Astrocyte (in vitro differentiated cells and primary cell): ENCODE measurements around the gene MPHOSPH9. TPM values are rescaled to one million over a fixed set of nuclear protein-coding genes. Genes with fewer than 3 reads are reported as not detected.

Source experiments
- DNase-seq: peaks from one replicate; pipeline ENCODE4 v3.0.0-alpha.2; 2010; ENCODE audit warnings: low read depth
- FAIRE-seq: peaks from 2 replicates; lab custom pipeline; 2011; peaks lifted over from hg19 to GRCh38; lab: Jason Lieb, UNC
- H2AFZ ChIP-seq: 2 replicates; pipeline ENCODE4 v1.6.0; 2012; ENCODE audit warnings: low read depth, low read length, inconsistent platforms
- H3K27ac ChIP-seq: 2 replicates; pipeline ENCODE4 v1.5.1; 2011; ENCODE audit warnings: low read depth, low read length, inconsistent platforms
- H3K27me3 ChIP-seq: 2 replicates; pipeline ENCODE4 v1.6.0; 2011; ENCODE audit warnings: low read length, inconsistent platforms; ENCODE audit not compliant: insufficient read depth
- H3K36me3 ChIP-seq: 2 replicates; pipeline ENCODE4 v1.5.1; 2011; ENCODE audit warnings: low read length, inconsistent platforms; ENCODE audit not compliant: insufficient read depth
- H3K4me1 ChIP-seq: 2 replicates; pipeline ENCODE4 v1.5.1; 2011; ENCODE audit warnings: low read length, inconsistent platforms; ENCODE audit not compliant: insufficient read depth
- H3K4me2 ChIP-seq: 2 replicates; pipeline ENCODE4 v1.6.0; 2012; ENCODE audit warnings: low read length, inconsistent platforms
- H3K4me3 ChIP-seq: 2 replicates; pipeline ENCODE4 v1.5.1; 2011; ENCODE audit warnings: low read depth, mild to moderate bottlenecking, low read length, inconsistent platforms; ENCODE audit not compliant: insufficient read depth
- H3K79me2 ChIP-seq: 2 replicates; pipeline ENCODE4 v1.6.0; 2012; ENCODE audit warnings: mild to moderate bottlenecking, low read length, inconsistent platforms; ENCODE audit not compliant: insufficient read depth
- H3K9ac ChIP-seq: 2 replicates; pipeline ENCODE4 v1.6.0; 2012; ENCODE audit warnings: mild to moderate bottlenecking, low read length, inconsistent platforms
- H3K9me3 ChIP-seq: 2 replicates; pipeline ENCODE4 v1.5.1; 2012; ENCODE audit warnings: low read depth, mild to moderate bottlenecking, low read length, inconsistent platforms; ENCODE audit not compliant: insufficient read depth
- H4K20me1 ChIP-seq: 2 replicates; pipeline ENCODE4 v1.6.0; 2012; ENCODE audit warnings: low read length, inconsistent platforms; ENCODE audit not compliant: insufficient read depth
- H3K27ac Mint-ChIP-seq: one replicate; pipeline ENCODE4 v1.8.0; 2021; ENCODE audit warnings: mild to moderate bottlenecking, mixed read lengths; ENCODE audit not compliant: unreplicated experiment
- H3K27me3 Mint-ChIP-seq: one replicate; pipeline ENCODE4 v1.8.0; 2021; ENCODE audit warnings: low read depth, mixed read lengths; ENCODE audit not compliant: unreplicated experiment
- H3K36me3 Mint-ChIP-seq: one replicate; pipeline ENCODE4 v1.8.0; 2021; ENCODE audit warnings: low read depth, mixed read lengths; ENCODE audit not compliant: unreplicated experiment
- H3K4me1 Mint-ChIP-seq: one replicate; pipeline ENCODE4 v1.8.0; 2021; ENCODE audit warnings: low read depth, mixed read lengths; ENCODE audit not compliant: unreplicated experiment
- H3K4me3 Mint-ChIP-seq: one replicate; pipeline ENCODE4 v1.8.0; 2021; ENCODE audit warnings: mild to moderate bottlenecking, moderate library complexity, mixed read lengths; ENCODE audit not compliant: unreplicated experiment
- H3K9me3 Mint-ChIP-seq: one replicate; pipeline ENCODE4 v1.8.0; 2021; ENCODE audit warnings: mild to moderate bottlenecking, mixed read lengths; ENCODE audit not compliant: unreplicated experiment
- CTCF ChIP-seq: IDR thresholded peaks from 2 replicates; pipeline ENCODE4 v1.5.1; 2011; ENCODE audit warnings: low read depth, mild to moderate bottlenecking, inconsistent platforms, low read length, moderate library complexity; ENCODE audit not compliant: insufficient read depth
- EZH2 ChIP-seq: IDR thresholded peaks from 2 replicates; pipeline ENCODE4 v1.6.1; 2012; ENCODE audit warnings: mild to moderate bottlenecking, low read length, inconsistent platforms; ENCODE audit not compliant: insufficient read depth
- total RNA-seq: library from RNA; stranded (reverse); gene quantifications from 2 replicates; pipeline ENCODE4 v1.2.1, GENCODE V29; 2021

MPHOSPH9 gene
- total RNA-seq, 1 donor from 2014 or later, result 24.9 TPM

GRCh38 chr12:123121670-123122069, 111.3 kb downstream of the MPHOSPH9 start:
- no peak for DNase-seq
- Mint-ChIP-seq H3K36me3 (peaks cover 8% of the 10 kb centered on the region), H3K4me3 (no peak overlapping the region), H3K9me3 (no peaks in the 10 kb centered on the region), H3K27me3 (no peaks in the 10 kb centered on the region), H3K27ac (no peak overlapping the region), H3K4me1 (peaks cover 19% of the 10 kb centered on the region)
- Histone ChIP-seq H3K4me3 (no peak overlapping the region), H3K4me1 (peaks cover 6% of the 10 kb centered on the region), H3K4me2 (no peak overlapping the region), H3K9ac (no peak overlapping the region), H3K36me3 (no peaks in the 10 kb centered on the region), H2AFZ (no peak overlapping the region), H3K9me3 (no peaks in the 10 kb centered on the region), H3K27me3 (no peaks in the 10 kb centered on the region), H4K20me1 (peaks cover 20% of the 10 kb centered on the region), H3K27ac (no peak overlapping the region), H3K79me2 (peaks cover 3% of the 10 kb centered on the region)
- no peak for FAIRE-seq
- no peak for TF ChIP-seq CTCF
- no peak for TF ChIP-seq EZH2

- DNase-seq (no peak), FAIRE-seq (no peak)
- H2AFZ ChIP-seq, result no peak overlapping the region
- TF ChIP-seq CTCF (no peak), EZH2 (no peak)
- H3K4me1 ChIP-seq, result peaks cover 6% of the 10 kb centered on the region
- no peaks in the 10 kb centered on the region for H3K9me3 ChIP-seq
- Mint-ChIP-seq H3K9me3 (no peaks in the 10 kb centered on the region), H3K4me1 (peaks cover 16% of the 10 kb centered on the region), H3K27me3 (no peaks in the 10 kb centered on the region), H3K4me3 (no peak overlapping the region), H3K27ac (no peak overlapping the region), H3K36me3 (peaks cover 8% of the 10 kb centered on the region)
- H3K36me3 ChIP-seq, result no peaks in the 10 kb centered on the region
- H3K27ac ChIP-seq, result no peak overlapping the region
- peaks cover 27% of the 10 kb centered on the region for H4K20me1 ChIP-seq
- peaks cover 3% of the 10 kb centered on the region for H3K79me2 ChIP-seq
- no peak overlapping the region for H3K4me3 ChIP-seq
- H3K27me3 ChIP-seq, result no peaks in the 10 kb centered on the region
- no peak overlapping the region for H3K4me2 ChIP-seq
- H3K9ac ChIP-seq, result no peak overlapping the region
Observed at GRCh38 chr12:123120452-123121166, 112.3 kb downstream of the MPHOSPH9 start.

- no peak overlapping the region for H3K4me3 Mint-ChIP-seq
- Histone ChIP-seq H2AFZ (no peak overlapping the region), H4K20me1 (peaks cover 33% of the 10 kb centered on the region), H3K4me1 (peaks cover 14% of the 10 kb centered on the region), H3K27me3 (no peaks in the 10 kb centered on the region), H3K4me3 (no peak overlapping the region), H3K9ac (no peak overlapping the region), H3K27ac (no peak overlapping the region), H3K79me2 (peaks cover 3% of the 10 kb centered on the region), H3K36me3 (no peaks in the 10 kb centered on the region), H3K9me3 (no peaks in the 10 kb centered on the region), H3K4me2 (no peak overlapping the region)
- H3K36me3 Mint-ChIP-seq, result peaks cover 8% of the 10 kb centered on the region
- FAIRE-seq (no peak), DNase-seq (no peak)
- H3K27me3 Mint-ChIP-seq, result no peaks in the 10 kb centered on the region
- TF ChIP-seq CTCF (no peak), EZH2 (no peak)
- no peak overlapping the region for H3K27ac Mint-ChIP-seq
- H3K4me1 Mint-ChIP-seq, result peaks cover 19% of the 10 kb centered on the region
- no peaks in the 10 kb centered on the region for H3K9me3 Mint-ChIP-seq
Observed at GRCh38 chr12:123119808-123120207, 113.1 kb downstream of the MPHOSPH9 start.
